Endothelial cell of umbilical vein (primary cell): ENCODE results near the gene RTN4R. TPM values are rescaled to one million over a fixed set of nuclear protein-coding genes. Genes with fewer than 3 reads are reported as not detected.

Source experiments
- BruUV-seq: library from RNA; stranded (reverse); fragments of 400-500 nt; replicated peaks from 2 replicates; lab custom pipeline; 2021; lab: Mats Ljungman, UMichigan
- CTCF ChIA-PET: fragments of 300-600, 350-600 bp; sonication (Branson Sonifier 250); formaldehyde crosslinking; loops from one replicate; lab custom pipeline; 2021; ENCODE audit warnings: antibody characterized with exemption, inconsistent platforms; lab: Charles Lee
- POLR2A ChIA-PET: fragments of 300-600, 350-600 bp; sonication (Branson Sonifier 250); formaldehyde crosslinking; loops from one replicate; lab custom pipeline; 2021; ENCODE audit warnings: antibody characterized with exemption, inconsistent platforms; lab: Charles Lee
- DNase-seq: peaks from one replicate; pipeline ENCODE4 v3.0.0-alpha.2; 2011; ENCODE audit warnings: low read depth, low spot score
- FAIRE-seq: peaks from 2 replicates; lab custom pipeline; 2011; peaks lifted over from hg19 to GRCh38; lab: Jason Lieb, UNC
- H2AFZ ChIP-seq: 2 replicates; pipeline ENCODE4 v1.6.0; 2012; ENCODE audit warnings: low read depth, low read length, control low read depth, inconsistent platforms
- H3K27ac ChIP-seq: 2 replicates; pipeline ENCODE4 v1.5.1; 2011; ENCODE audit warnings: low read depth, mild to moderate bottlenecking, control low read depth, low read length, moderate library complexity; ENCODE audit not compliant: insufficient read depth
- H3K27me3 ChIP-seq, 2 experiments: 2 replicates each; pipeline versions ENCODE4 v1.6.0 to v1.6.1; 2011; ENCODE audit warnings: low read length in 2 of 2, mixed read lengths in 1 of 2; ENCODE audit not compliant: control insufficient read depth in 2 of 2, insufficient read depth in 2 of 2
- H3K36me3 ChIP-seq, 2 experiments: 2 replicates in 1 of 2; 3 replicates in 1 of 2; pipeline ENCODE4 v1.5.1; 2011; ENCODE audit warnings: low read length in 2 of 2, mild to moderate bottlenecking in 1 of 2, moderate library complexity in 1 of 2; ENCODE audit not compliant: control insufficient read depth in 2 of 2, insufficient read depth in 2 of 2; ENCODE audit errors: extremely low read depth in 1 of 2
- H3K4me1 ChIP-seq: 3 replicates; pipeline ENCODE4 v1.5.1; 2011; ENCODE audit warnings: mild to moderate bottlenecking, low read length; ENCODE audit not compliant: control insufficient read depth, insufficient read depth; ENCODE audit errors: extremely low read depth
- H3K4me2 ChIP-seq: 2 replicates; pipeline ENCODE4 v1.6.1; 2011; ENCODE audit warnings: low read length, control low read depth, mixed read lengths; ENCODE audit not compliant: insufficient read depth
- H3K4me3 ChIP-seq, 3 experiments: fragments of 200-600 bp in 1 of 3; sonication (generic), shearing (Covaris generic) in 1 of 3; replicated peaks in 1 of 3; 2 replicates each; pipeline ENCODE4 v1.5.1; 2011 to 2016; ENCODE audit warnings: control low read depth in 3 of 3, low read length in 3 of 3, mild to moderate bottlenecking in 2 of 3, inconsistent platforms in 1 of 3, low read depth in 1 of 3, moderate library complexity in 1 of 3; ENCODE audit not compliant: insufficient read depth in 1 of 3
- H3K79me2 ChIP-seq: 2 replicates; pipeline ENCODE4 v1.6.0; 2012; ENCODE audit warnings: low read length, inconsistent platforms; ENCODE audit not compliant: control insufficient read depth, insufficient read depth
- H3K9ac ChIP-seq: replicated peaks from 2 replicates; pipeline ENCODE3; 2011; ENCODE audit warnings: low read length, control low read depth; ENCODE audit not compliant: insufficient read depth; ENCODE audit errors: extremely low read depth
- H3K9me1 ChIP-seq: replicated peaks from 3 replicates; pipeline ENCODE4 v1.6.0; 2011; ENCODE audit warnings: mild to moderate bottlenecking, low read length; ENCODE audit not compliant: control insufficient read depth, insufficient read depth; ENCODE audit errors: extremely low read depth
- H3K9me3 ChIP-seq: replicated peaks from 2 replicates; pipeline ENCODE4 v1.5.1; 2012; ENCODE audit warnings: low read length, inconsistent platforms; ENCODE audit not compliant: control insufficient read depth, insufficient read depth
- H4K20me1 ChIP-seq: replicated peaks from 2 replicates; pipeline ENCODE3; 2011; ENCODE audit warnings: mild to moderate bottlenecking, low read length; ENCODE audit not compliant: control insufficient read depth, insufficient read depth; ENCODE audit errors: extremely low read depth
- CTCF ChIP-seq, 2 donors: IDR thresholded peaks; 1 replicate in 1 of 2; 2 replicates in 1 of 2; pipeline ENCODE4 v1.5.1; 2011; ENCODE audit warnings: low read length in 2 of 2, mild to moderate bottlenecking in 2 of 2, moderate library complexity in 2 of 2, control low read depth in 1 of 2, inconsistent platforms in 1 of 2, low read depth in 1 of 2; ENCODE audit not compliant: insufficient read depth in 1 of 2; ENCODE audit errors: extremely low read depth in 1 of 2
- EZH2 ChIP-seq: IDR thresholded peaks from 2 replicates; pipeline ENCODE4 v1.6.1; 2012; ENCODE audit warnings: borderline replicate concordance, low read depth, mild to moderate bottlenecking, moderate library complexity, low read length, inconsistent platforms; ENCODE audit not compliant: severe bottlenecking
- FOS ChIP-seq: IDR thresholded peaks from 2 replicates; pipeline ENCODE4 v1.6.1; 2011; ENCODE audit warnings: mild to moderate bottlenecking, low read length, moderate library complexity, borderline replicate concordance; ENCODE audit not compliant: insufficient read depth
- GATA2 ChIP-seq: IDR thresholded peaks from 2 replicates; pipeline ENCODE4 v1.7.0; 2011; ENCODE audit warnings: low read depth, mild to moderate bottlenecking, moderate library complexity, mixed read lengths, low read length; ENCODE audit not compliant: insufficient read length, insufficient read depth
- JUN ChIP-seq: IDR thresholded peaks from 2 replicates; pipeline ENCODE4 v1.6.1; 2011; ENCODE audit warnings: borderline replicate concordance, low read depth; ENCODE audit not compliant: insufficient read length, insufficient read depth
- MYC ChIP-seq: IDR thresholded peaks from one replicate; pipeline ENCODE4 v1.6.1; 2011; ENCODE audit warnings: mild to moderate bottlenecking, low read depth, low read length
- POLR2A ChIP-seq: IDR thresholded peaks from 2 replicates; pipeline ENCODE4 v1.6.1; 2012; ENCODE audit warnings: low read depth, mild to moderate bottlenecking, control low read depth, low read length
- POLR2AphosphoS5 ChIP-seq: IDR thresholded peaks from 2 replicates; pipeline ENCODE4 v1.6.1; 2012; ENCODE audit warnings: low read depth, mild to moderate bottlenecking, control low read depth, low read length, moderate library complexity; ENCODE audit not compliant: insufficient read depth
- dilution Hi-C: fragments of 300-500 bp; cut with MboI; formaldehyde crosslinking; loops from one replicate; pipeline ENCODE4 v1.15.0; 2019; ENCODE audit warnings: low sequenced_read_pairs; ENCODE audit not compliant: extremely low pct_ligation_motif_present
- intact Hi-C: fragments of 100-400 bp; cut with micrococcal nuclease; formaldehyde crosslinking; loops from one replicate; pipeline ENCODE4 v1.10.0; 2022
- polyA plus RNA-seq, 4 experiments: library from polyadenylated mRNA; depleted of rRNA in 3 of 4; stranded (reverse) in 3 of 4; unstranded in 1 of 4; fragments of >200 nt; gene quantifications; 2 replicates each; pipeline versions ENCODE4 v1.2.1 to v1.2.3, GENCODE V29; 2011 to 2012; ENCODE audit warnings: missing spikeins in 1 of 4
- total RNA-seq: library from RNA; stranded (reverse); gene quantifications from 2 replicates; pipeline ENCODE4 v1.2.3, GENCODE V29; 2021
- TF ChIP-seq, protein P1 (sequence below): IDR thresholded peaks from 2 replicates; pipeline ENCODE4 v1.6.1; 2011; ENCODE audit not compliant: insufficient read depth, insufficient read length

The RTN4R gene
- total and polyA plus RNA-seq, 2 donors (not counting 3 experiments of a cell fraction or from before 2014, with no cell fraction given) = 1.2 to 2.2 TPM

- no peak for TF ChIP-seq POLR2AphosphoS5
- TF ChIP-seq EZH2 = no peak
- TF ChIP-seq CTCF (IDR thresholded peaks at IDR 0.05; ENCODE audit: extremely low read depth in 1 of 2, insufficient read depth in 1 of 2, low read depth in 1 of 2, low read length in 2 of 2) = peak; percentile 28 to 45
- no TSS peak for BruUV-seq
- H2AFZ ChIP-seq = no peak overlapping the region
- no peaks in the 10 kb centered on the region for H3K9me1 ChIP-seq
- H4K20me1 ChIP-seq = no peaks in the 10 kb centered on the region
- no peaks in the 10 kb centered on the region for H3K27me3 ChIP-seq
- dilution Hi-C loops (no loop called here), intact Hi-C loops (no loop called here)
- ChIA-PET CTCF (interaction anchor here (0.8 to 2.0 kb wide), 5 partner anchors 8 to 102 kb away, joined by 3 to 11 read pairs (median 5); no protein-coding TSS in a partner anchor), POLR2A (no interaction called here)
- H3K9me3 ChIP-seq = no peaks in the 10 kb centered on the region
- DNase-seq (no peak), FAIRE-seq (no peak)
- no peak overlapping the region for H3K4me3 ChIP-seq
- no peaks in the 10 kb centered on the region for H3K4me1 ChIP-seq
- no peak overlapping the region for H3K27ac ChIP-seq
- H3K9ac ChIP-seq = no peak overlapping the region
- H3K4me2 ChIP-seq = no peak overlapping the region
- H3K36me3 ChIP-seq = no peaks in the 10 kb centered on the region
- H3K79me2 ChIP-seq = no peaks in the 10 kb centered on the region
Measured at GRCh38 chr22:20258584-20259326, 9.4 kb downstream of the RTN4R start.

GRCh38 chr22:20258021-20258299, 10.2 kb downstream of the RTN4R start:
- no peaks in the 10 kb centered on the region for H3K9me1 ChIP-seq
- TF ChIP-seq MYC (no peak), POLR2AphosphoS5 (no peak), EZH2 (no peak), GATA2 (no peak), JUN (no peak), POLR2A (no peak), CTCF (IDR thresholded peaks at IDR 0.05; ENCODE audit: extremely low read depth in 1 of 2, insufficient read depth in 1 of 2, low read depth in 1 of 2, low read length in 2 of 2) (no peak), FOS (no peak)
- TF ChIP-seq, protein P1, sequence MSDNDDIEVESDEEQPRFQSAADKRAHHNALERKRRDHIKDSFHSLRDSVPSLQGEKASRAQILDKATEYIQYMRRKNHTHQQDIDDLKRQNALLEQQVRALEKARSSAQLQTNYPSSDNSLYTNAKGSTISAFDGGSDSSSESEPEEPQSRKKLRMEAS = no peak
- POLR2A ChIA-PET = no interaction called here
- no peak for FAIRE-seq
- H3K36me3 ChIP-seq = no peaks in the 10 kb centered on the region
- no peak overlapping the region for H2AFZ ChIP-seq
- H4K20me1 ChIP-seq = no peaks in the 10 kb centered on the region
- intact Hi-C loops (no loop called here), dilution Hi-C loops (no loop called here)
- no peaks in the 10 kb centered on the region for H3K27me3 ChIP-seq
- no TSS peak for BruUV-seq
- no peak for DNase-seq
- no peak overlapping the region for H3K4me3 ChIP-seq
- H3K4me1 ChIP-seq = no peaks in the 10 kb centered on the region
- H3K4me2 ChIP-seq = no peak overlapping the region
- no peak overlapping the region for H3K27ac ChIP-seq
- no peak overlapping the region for H3K9ac ChIP-seq
- H3K9me3 ChIP-seq = no peaks in the 10 kb centered on the region
- CTCF ChIA-PET = interaction anchor here (0.8 to 2.0 kb wide), 5 partner anchors 8 to 101 kb away, joined by 3 to 11 read pairs (median 5); no protein-coding TSS in a partner anchor
- no peaks in the 10 kb centered on the region for H3K79me2 ChIP-seq
